ENCODE data around the gene KPNA2. TPM values are rescaled to one million over a fixed set of nuclear protein-coding genes. Genes with fewer than 3 reads are reported as not detected.
A peak's percentile ranks its signal among the peaks of the same experiment; 100 is the strongest.
"Not testable (repeated sequence)": the region's sequence is repeated elsewhere in the genome, so short reads cannot be mapped to it uniquely, and the experiment has no call there.

The KPNA2 gene
- total RNA-seq, 2 experiments from 2014 or later: 138 to 148 TPM

DNA sequence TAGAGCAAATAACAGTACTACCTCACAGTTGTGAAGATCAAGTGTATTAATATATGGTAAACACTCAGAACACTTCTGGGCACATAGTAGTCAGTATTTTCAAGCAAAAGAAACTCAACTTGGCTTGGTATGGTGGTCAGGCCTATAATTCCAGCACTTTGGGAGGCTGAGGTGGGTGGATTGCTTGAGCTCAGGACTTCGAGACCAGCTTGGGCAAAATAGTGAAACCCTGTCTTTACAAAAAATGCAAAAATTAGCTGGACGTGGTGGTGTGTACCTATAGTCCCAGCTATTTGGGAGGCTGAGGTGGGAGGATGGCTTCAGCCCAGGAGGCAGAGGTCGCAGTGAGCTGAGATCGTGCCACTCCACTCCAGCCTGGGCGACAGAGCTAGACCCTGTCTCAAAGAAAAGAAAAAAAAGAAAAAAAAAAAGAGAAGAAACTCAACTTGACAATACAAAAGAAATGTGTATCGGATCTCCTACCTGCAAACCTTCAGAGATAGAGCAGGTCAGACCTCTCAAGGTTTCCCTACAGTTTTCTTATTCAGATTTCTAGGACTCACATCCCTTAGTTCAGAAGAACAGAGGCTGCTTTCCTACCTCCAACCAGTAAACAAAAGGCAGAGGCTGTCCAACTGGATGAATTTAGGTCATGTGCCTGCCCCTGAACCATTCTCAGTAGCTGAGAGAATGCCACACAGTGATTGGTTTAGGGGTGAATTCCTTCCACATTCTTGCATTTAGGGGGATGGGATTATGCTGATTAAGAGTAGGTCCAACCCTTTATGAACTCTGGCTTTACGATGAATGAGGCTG, 1.7 kb upstream of the KPNA2 start:
- H3K27ac Mint-ChIP-seq: no peak overlapping the region
- no peaks in the 10 kb centered on the region for H3K9me3 Mint-ChIP-seq
- no peak overlapping the region for H3K4me3 Mint-ChIP-seq
- POLR2A ChIA-PET: interaction anchor here (0.6 to 0.7 kb wide), 2 partner anchors 26 to 150 kb away, joined by 3 read pairs; no protein-coding TSS in a partner anchor
- H3K36me3 Mint-ChIP-seq: peaks cover 12% of the 10 kb centered on the region
- no peaks in the 10 kb centered on the region for H3K27me3 Mint-ChIP-seq
- ATAC-seq (ENCODE audit: low read depth): no peak
- DNase-seq: no peak
- peaks cover 10% of the 10 kb centered on the region for H3K4me1 Mint-ChIP-seq

GRCh38 chr17:68034452-68034776, 1.1 kb upstream of the KPNA2 start:
- DNase-seq (no peak), ATAC-seq (ENCODE audit: low read depth) (no peak)
- Mint-ChIP-seq H3K27ac (no peak overlapping the region), H3K4me3 (no peak overlapping the region), H3K27me3 (no peaks in the 10 kb centered on the region), H3K36me3 (peaks cover 16% of the 10 kb centered on the region), H3K4me1 (peaks cover 10% of the 10 kb centered on the region), H3K9me3 (no peaks in the 10 kb centered on the region)
- POLR2A ChIA-PET: no interaction called here

DNA sequence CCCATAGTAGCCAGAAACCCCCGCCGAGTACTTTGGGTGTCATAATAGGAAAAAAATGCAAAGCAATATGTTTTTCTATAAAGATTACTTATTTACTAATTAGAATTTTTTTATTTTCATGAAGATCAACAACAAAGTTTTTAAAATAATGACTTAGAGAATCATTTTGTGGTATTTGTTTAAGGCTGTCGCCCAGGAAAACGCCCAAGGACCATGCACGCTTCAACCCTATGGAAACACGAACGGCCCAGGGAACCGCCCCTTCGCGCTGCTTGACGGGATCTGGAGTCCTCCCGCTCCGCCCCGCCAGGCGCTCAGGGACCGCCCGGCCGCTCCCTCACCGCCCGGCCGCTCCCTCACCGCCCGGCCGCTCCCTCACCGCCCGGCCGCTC, 408 bp upstream of the KPNA2 start:
- peak; percentile 88 for DNase-seq
- ATAC-seq (ENCODE audit: low read depth): peak; percentile 84
- Mint-ChIP-seq H3K4me3 (peak overlapping the region; percentile 98), H3K36me3 (peaks cover 20% of the 10 kb centered on the region), H3K27me3 (no peaks in the 10 kb centered on the region), H3K4me1 (peaks cover 11% of the 10 kb centered on the region), H3K27ac (peak overlapping the region; percentile 95), H3K9me3 (no peaks in the 10 kb centered on the region)
- POLR2A ChIA-PET: interaction anchor here (0.6 to 2.3 kb wide), 5 partner anchors 15 to 336 kb away, joined by 3 to 17 read pairs (median 8); no protein-coding TSS in a partner anchor

- Mint-ChIP-seq H3K36me3 (peaks cover 28% of the 10 kb centered on the region), H3K9me3 (no peaks in the 10 kb centered on the region), H3K4me1 (peaks cover 12% of the 10 kb centered on the region), H3K4me3 (peak overlapping the region; percentile 98), H3K27ac (peak overlapping the region; percentile 95), H3K27me3 (no peaks in the 10 kb centered on the region)
- ATAC-seq (ENCODE audit: low read depth) (no peak), DNase-seq (no peak)
- POLR2A ChIA-PET: interaction anchor here (0.6 to 2.3 kb wide), 5 partner anchors 17 to 452 kb away, joined by 3 to 17 read pairs (median 5); no protein-coding TSS in a partner anchor
Measured at GRCh38 chr17:68036304-68037147, 991 bp downstream of the KPNA2 start.

DNA sequence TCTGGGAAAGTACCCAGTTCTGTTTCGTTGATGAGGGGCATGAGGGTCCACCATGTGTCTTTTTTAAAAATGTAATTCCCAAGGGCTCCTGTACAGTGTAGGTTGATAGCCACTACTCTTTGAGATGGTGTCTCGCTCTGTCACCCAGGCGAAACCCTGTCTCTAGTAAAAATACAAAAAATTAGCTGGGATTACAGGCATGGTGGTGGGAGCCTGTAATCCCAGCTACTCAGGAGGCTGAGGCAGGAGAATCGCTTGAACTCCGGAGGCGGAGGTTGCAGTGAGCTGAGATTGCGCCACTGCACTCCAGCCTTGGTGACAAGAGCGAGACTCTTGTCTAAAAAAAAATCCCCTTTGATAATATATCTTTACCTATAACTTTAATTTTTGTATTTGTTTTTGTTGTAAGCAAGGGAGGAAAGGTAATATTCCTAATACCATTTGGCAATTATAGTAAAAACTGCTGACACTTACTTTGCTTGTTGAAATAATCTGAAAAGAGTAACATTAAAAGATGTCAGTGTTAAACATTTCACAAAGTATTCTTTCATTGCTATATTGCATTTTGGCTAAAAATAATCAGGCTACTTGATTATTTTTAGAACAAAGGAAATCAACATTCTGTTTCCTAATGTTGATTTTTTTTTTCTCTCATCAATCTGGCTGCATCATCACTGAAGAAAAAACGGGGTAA, 11.8 kb downstream of the KPNA2 start:
- DNase-seq (no peak), ATAC-seq (ENCODE audit: low read depth) (no peak)
- POLR2A ChIA-PET: interaction anchor here (1.3 kb wide), 1 partner anchor 9 kb away, joined by 3 read pairs; no protein-coding TSS in a partner anchor
- Mint-ChIP-seq H3K4me1 (peaks cover 10% of the 10 kb centered on the region), H3K4me3 (no peak overlapping the region), H3K27ac (no peak overlapping the region), H3K9me3 (no peaks in the 10 kb centered on the region), H3K27me3 (no peaks in the 10 kb centered on the region), H3K36me3 (peaks cover 33% of the 10 kb centered on the region)

- H3K27ac Mint-ChIP-seq; H3K4me1 Mint-ChIP-seq; H3K27me3 Mint-ChIP-seq; POLR2A ChIA-PET; ATAC-seq (ENCODE audit: low read depth); H3K9me3 Mint-ChIP-seq; H3K4me3 Mint-ChIP-seq; DNase-seq: not testable (repeated sequence)
- peaks cover 28% of the 10 kb centered on the region for H3K36me3 Mint-ChIP-seq
Measured at GRCh38 chr17:68047890-68048542, 12.5 kb downstream of the KPNA2 start.

DNA sequence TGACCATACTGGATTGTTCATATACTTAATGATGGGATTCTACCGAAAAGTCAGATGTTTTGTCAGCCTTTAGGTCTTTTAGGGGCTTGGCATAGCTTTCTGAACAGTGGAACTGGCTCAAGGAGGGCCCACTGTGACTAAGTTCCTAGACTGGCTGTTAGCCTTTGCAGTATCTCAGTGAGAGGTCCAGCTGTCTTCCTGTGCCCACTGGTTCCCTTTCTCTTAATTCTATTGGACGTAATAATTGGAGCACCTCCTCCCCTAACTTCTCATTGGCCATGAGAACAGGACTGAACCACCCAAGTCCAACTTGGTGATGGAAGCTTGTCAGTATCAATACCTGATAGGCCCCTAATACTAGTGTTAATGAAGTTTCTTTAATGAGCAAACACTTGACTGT, 13.5 kb downstream of the KPNA2 start:
- Mint-ChIP-seq H3K4me3 (no peak overlapping the region), H3K36me3 (peaks cover 21% of the 10 kb centered on the region), H3K27me3 (no peaks in the 10 kb centered on the region), H3K4me1 (peaks cover 7% of the 10 kb centered on the region), H3K27ac (no peak overlapping the region), H3K9me3 (no peaks in the 10 kb centered on the region)
- ATAC-seq (ENCODE audit: low read depth) (no peak), DNase-seq (peak; percentile 4)
- POLR2A ChIA-PET: no interaction called here

GRCh38 chr17:68049812-68050437, 14.4 kb downstream of the KPNA2 start:
- Mint-ChIP-seq H3K27ac (peak overlapping the region; percentile 0), H3K4me1 (peaks cover 13% of the 10 kb centered on the region), H3K36me3 (peaks cover 15% of the 10 kb centered on the region)
- POLR2A ChIA-PET; H3K4me3 Mint-ChIP-seq; ATAC-seq (ENCODE audit: low read depth); H3K27me3 Mint-ChIP-seq; H3K9me3 Mint-ChIP-seq: not testable (repeated sequence)
- peak; percentile 10 for DNase-seq

- ATAC-seq (ENCODE audit: low read depth); H3K27ac Mint-ChIP-seq; H3K9me3 Mint-ChIP-seq; H3K27me3 Mint-ChIP-seq; DNase-seq; H3K4me3 Mint-ChIP-seq; H3K36me3 Mint-ChIP-seq: not testable (repeated sequence)
- POLR2A ChIA-PET: interaction anchor here (0.7 to 1.2 kb wide), 2 partner anchors 154 to 196 kb away, joined by 4 read pairs; no protein-coding TSS in a partner anchor
- H3K4me1 Mint-ChIP-seq: peaks cover 11% of the 10 kb centered on the region
Measured at GRCh38 chr17:68051321-68052312, 16.1 kb downstream of the KPNA2 start.

GRCh38 chr17:68052810-68053209, 17.3 kb downstream of the KPNA2 start:
- peaks cover 7% of the 10 kb centered on the region for H3K36me3 Mint-ChIP-seq
- H3K4me3 Mint-ChIP-seq: no peak overlapping the region
- no peaks in the 10 kb centered on the region for H3K9me3 Mint-ChIP-seq
- H3K4me1 Mint-ChIP-seq: peaks cover 15% of the 10 kb centered on the region
- peaks cover 6% of the 10 kb centered on the region for H3K27me3 Mint-ChIP-seq
- POLR2A ChIA-PET: interaction anchor here (0.6 kb wide), 1 partner anchor 578 kb away, joined by 3 read pairs; no protein-coding TSS in a partner anchor
- no peak overlapping the region for H3K27ac Mint-ChIP-seq
- no peak for DNase-seq
- no peak for ATAC-seq (ENCODE audit: low read depth)

DNA sequence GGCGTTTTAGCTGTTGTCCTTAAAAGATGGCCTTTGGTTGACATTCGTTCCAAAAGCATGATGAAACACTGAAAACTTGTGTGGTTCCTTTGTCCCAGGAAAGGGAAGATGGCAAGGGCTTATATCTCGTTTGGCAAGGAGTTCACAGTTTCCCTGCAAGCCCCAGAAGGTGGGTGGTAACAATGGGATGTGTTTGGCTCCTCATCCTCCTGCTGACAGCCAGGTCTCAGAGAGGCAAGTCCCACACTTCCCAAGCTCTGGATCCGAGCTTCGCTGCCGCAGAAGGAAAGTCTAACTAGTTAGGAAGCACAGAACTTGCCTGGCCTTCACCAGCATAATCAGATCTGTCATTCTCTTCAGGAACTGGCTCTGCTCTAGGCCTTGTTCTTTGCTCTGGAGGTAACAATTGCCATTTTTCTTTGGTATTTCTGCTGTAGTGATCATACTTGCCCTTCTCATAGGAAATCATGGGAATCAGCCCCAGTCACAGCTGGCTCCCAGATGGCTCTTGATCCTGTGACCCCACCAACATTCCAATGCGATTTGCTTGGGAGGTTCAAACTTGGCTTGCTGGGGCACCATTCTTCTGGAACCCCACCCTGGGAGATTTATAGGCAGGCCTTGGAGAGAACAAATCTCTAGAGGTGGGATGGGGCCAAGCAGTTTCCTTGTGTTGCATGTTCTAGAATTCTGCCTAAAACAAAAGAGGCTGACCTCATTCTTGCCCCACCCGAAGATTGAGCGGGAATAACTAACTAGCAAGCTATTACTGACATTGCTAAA, 17.9 kb downstream of the KPNA2 start:
- Mint-ChIP-seq H3K36me3 (peaks cover 7% of the 10 kb centered on the region), H3K27ac (no peak overlapping the region), H3K4me1 (peaks cover 15% of the 10 kb centered on the region), H3K4me3 (no peak overlapping the region), H3K9me3 (no peaks in the 10 kb centered on the region), H3K27me3 (peaks cover 12% of the 10 kb centered on the region)
- POLR2A ChIA-PET: interaction anchor here (0.6 kb wide), 1 partner anchor 579 kb away, joined by 3 read pairs; no protein-coding TSS in a partner anchor
- ATAC-seq (ENCODE audit: low read depth) (no peak), DNase-seq (no peak)
